Esophagus squamous epithelium (tissue), 5 donors: Measurements from ENCODE around the gene EMC10. TPM values are rescaled to one million over a fixed set of nuclear protein-coding genes. Genes with fewer than 3 reads are reported as not detected.

ENCODE experiments used
- DNase-seq: peaks from one replicate; lab custom pipeline; 2025; lab: John Stamatoyannopoulos, UW
- H3K27ac ChIP-seq, 4 donors: fragments of 200-600 bp; sonication (generic); one replicate each; pipeline ENCODE4 v1.5.1; 2016 to 2019; ENCODE audit warnings: mild to moderate bottlenecking in 1 of 4
- H3K27me3 ChIP-seq, 4 donors: fragments of 200-600 bp; sonication (generic); 1 replicate in 3 of 4; 2 replicates in 1 of 4; pipeline versions ENCODE4 v1.5.1 to v1.6.0; 2017 to 2021; ENCODE audit warnings: antibody characterized with exemption in 1 of 4
- H3K36me3 ChIP-seq, 3 donors: fragments of 200-600 bp; sonication (generic); one replicate each; pipeline ENCODE4 v1.5.1; 2016 to 2019
- H3K4me1 ChIP-seq, 3 donors: fragments of 200-600 bp; sonication (generic); one replicate each; pipeline ENCODE4 v1.5.1; 2017 to 2019
- H3K4me3 ChIP-seq, 4 donors: fragments of 200-600 bp; sonication (generic); 1 replicate in 3 of 4; 2 replicates in 1 of 4; pipeline ENCODE4 v1.5.1; 2016 to 2019; ENCODE audit warnings: mild to moderate bottlenecking in 2 of 4, moderate library complexity in 1 of 4
- H3K9me3 ChIP-seq, 3 donors: fragments of 200-600 bp; sonication (generic); one replicate each; pipeline ENCODE4 v1.5.1; 2016 to 2019
- POLR2A ChIP-seq, 4 donors: fragments of 450-650 bp; IDR thresholded peaks; one replicate each; pipeline ENCODE4 v1.6.1; 2017; ENCODE audit warnings: antibody characterized with exemption in 4 of 4, mild to moderate bottlenecking in 4 of 4, moderate library complexity in 3 of 4
- WGBS, 2 donors: methylation state at CpG; one replicate each; pipeline ENCODE4 v1.1.5; 2018; 5-methylcytosine and 5-hydroxymethylcytosine counted together
- intact Hi-C: fragments of 100-400 bp; cut with DNase I; formaldehyde crosslinking; loops from one replicate; pipeline ENCODE4 v1.15.0; 2022
- total RNA-seq, 4 donors: library from RNA; depleted of rRNA; stranded (reverse); fragments of >200 nt; gene quantifications; one replicate each; pipeline ENCODE4 v1.1.0, GENCODE V29; 2016
- TF ChIP-seq, protein P1 (sequence below), 6 experiments: fragments of 450-650 bp in 4 of 6; fragments of 200-600 bp in 2 of 6; sonication (generic) in 2 of 6; IDR thresholded peaks; one replicate each; pipeline ENCODE4 v1.5.1; 2016 to 2019; ENCODE audit warnings: antibody characterized with exemption in 6 of 6, mild to moderate bottlenecking in 4 of 6, moderate library complexity in 4 of 6
- donor health status: DM: yes; HTN: yes; CAD: no.

The EMC10 gene
- total RNA-seq, 4 donors from 2014 or later: 50.2 to 76.1 (median 59.7) TPM

DNA sequence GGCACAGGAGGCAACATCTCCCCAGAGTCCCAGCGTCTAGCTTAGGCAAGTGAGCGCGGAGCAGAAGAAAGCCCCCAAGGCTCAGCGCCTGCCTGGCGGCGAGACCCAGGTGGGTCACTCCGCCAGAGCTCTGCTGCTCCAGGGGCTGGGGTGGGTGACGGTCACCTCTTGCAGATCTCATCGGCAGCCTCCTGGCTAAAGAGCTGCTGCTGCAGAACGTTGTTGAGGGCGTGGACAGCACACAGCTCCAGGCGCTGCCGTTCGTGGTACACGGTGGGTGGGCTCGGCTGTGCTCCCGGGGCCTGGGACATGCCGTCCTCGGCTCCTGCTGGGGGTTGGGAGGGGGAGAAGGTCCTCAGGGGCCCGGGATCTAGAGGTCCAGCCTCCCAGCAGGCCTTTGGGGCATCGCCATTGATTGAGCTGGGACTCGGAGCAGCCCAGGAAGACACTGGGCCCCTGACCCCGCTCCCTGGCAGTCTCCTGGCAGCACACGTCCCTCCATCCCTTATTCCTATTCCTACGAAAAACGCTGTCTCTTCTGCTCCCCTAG lies 33.9 kb downstream of the EMC10 start:
- intact Hi-C loops: no loop called here
- WGBS, 2 donors: 68 to 84% methylated on average over 6 to 10 of the region's 26 CpGs

DNA sequence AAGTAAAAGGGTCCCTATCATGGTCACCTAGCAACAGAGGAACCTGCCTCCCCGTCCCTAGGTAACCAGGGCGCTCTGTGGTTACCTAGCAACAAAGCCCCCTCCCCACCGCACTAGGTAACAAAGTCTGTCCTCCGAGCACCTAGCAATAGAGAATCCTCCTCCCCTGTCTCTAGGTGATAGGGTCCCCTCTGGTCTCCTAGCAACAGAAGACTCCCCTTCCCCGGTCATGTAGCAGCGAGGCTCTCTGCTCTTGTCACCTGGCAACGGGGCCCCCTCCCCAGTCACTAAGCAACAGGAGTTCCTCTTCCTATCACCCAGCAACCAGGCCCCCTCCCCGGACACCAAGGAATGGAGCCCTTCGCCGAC lies 34.4 kb downstream of the EMC10 start:
- TF ChIP-seq, protein P1, sequence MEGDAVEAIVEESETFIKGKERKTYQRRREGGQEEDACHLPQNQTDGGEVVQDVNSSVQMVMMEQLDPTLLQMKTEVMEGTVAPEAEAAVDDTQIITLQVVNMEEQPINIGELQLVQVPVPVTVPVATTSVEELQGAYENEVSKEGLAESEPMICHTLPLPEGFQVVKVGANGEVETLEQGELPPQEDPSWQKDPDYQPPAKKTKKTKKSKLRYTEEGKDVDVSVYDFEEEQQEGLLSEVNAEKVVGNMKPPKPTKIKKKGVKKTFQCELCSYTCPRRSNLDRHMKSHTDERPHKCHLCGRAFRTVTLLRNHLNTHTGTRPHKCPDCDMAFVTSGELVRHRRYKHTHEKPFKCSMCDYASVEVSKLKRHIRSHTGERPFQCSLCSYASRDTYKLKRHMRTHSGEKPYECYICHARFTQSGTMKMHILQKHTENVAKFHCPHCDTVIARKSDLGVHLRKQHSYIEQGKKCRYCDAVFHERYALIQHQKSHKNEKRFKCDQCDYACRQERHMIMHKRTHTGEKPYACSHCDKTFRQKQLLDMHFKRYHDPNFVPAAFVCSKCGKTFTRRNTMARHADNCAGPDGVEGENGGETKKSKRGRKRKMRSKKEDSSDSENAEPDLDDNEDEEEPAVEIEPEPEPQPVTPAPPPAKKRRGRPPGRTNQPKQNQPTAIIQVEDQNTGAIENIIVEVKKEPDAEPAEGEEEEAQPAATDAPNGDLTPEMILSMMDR (IDR thresholded peaks at IDR 0.05): no peak
- no peak for TF ChIP-seq POLR2A (IDR thresholded peaks at IDR 0.05)
- H3K27ac ChIP-seq: peak overlapping the region; percentile 83 to 93 (median 87)
- DNase-seq: no peak
- H3K4me3 ChIP-seq: peak overlapping the region; percentile 65 to 90 (median 74)
- H3K36me3 ChIP-seq: peaks cover 0 to 13% (median 0%) of the 10 kb centered on the region in 3 donors
- no peaks in the 10 kb centered on the region for H3K9me3 ChIP-seq
- peaks cover 7 to 25% (median 8%) of the 10 kb centered on the region in 3 donors for H3K4me1 ChIP-seq
- 0 to 3% methylated on average over 5 to 8 of the region's 10 CpGs for WGBS, 2 donors
- H3K27me3 ChIP-seq: peaks cover 0 to 14% (median 0%) of the 10 kb centered on the region in 4 donors
- intact Hi-C loops: no loop called here

More for the DNA sequence above, 33.9 kb downstream of the EMC10 start:
- DNase-seq: no peak
- TF ChIP-seq POLR2A (IDR thresholded peaks at IDR 0.05): no peak
- TF ChIP-seq, protein P1 (IDR thresholded peaks at IDR 0.05): no peak
- Histone ChIP-seq H3K27ac (peak overlapping the region; percentile 83 to 93 (median 87)), H3K9me3 (no peaks in the 10 kb centered on the region), H3K27me3 (peaks cover 0 to 14% (median 0%) of the 10 kb centered on the region in 4 donors), H3K36me3 (peaks cover 0 to 16% (median 0%) of the 10 kb centered on the region in 3 donors), H3K4me1 (peaks cover 7 to 25% (median 8%) of the 10 kb centered on the region in 3 donors), H3K4me3 (peak overlapping the region; percentile 65 to 90 (median 74))

DNA sequence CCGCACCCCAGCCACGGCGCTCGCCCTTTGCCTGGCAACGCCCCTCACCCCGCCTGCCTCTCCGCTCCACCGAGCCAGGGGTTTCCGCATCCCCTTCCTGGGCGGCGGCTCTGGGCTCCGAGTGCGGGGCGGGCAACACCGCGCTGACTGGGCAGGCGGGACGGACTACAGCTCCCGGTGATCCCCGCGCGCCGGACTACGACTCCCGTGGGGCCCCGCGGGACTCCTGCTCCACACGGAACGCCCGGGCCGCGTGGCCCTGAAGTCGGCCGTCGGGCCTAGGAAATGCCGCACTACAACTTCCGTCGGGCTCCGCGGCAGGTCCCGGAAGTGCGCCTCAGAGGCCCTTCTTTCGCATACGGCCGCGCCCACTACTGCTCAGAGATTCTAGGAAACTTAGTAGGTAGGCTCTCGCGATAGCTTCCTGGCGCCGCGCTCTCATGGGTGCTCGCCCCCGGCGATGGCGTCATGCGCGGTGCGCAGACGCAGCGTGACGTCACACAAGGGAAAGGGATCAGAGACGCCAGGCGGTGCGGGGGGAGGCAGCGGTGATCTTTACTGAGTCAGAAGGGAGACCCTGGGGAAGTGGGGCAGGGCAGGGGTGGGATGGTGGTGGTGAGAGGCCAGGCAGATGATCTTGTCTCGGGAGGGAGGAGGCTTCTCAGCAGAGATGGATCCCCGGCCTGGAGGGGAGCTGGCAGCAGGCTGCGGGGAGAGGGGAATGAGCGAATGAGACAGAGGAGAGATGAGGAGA lies 34.9 kb downstream of the EMC10 start, which contains the start of gene JOSD2:
Gene JOSD2, minus strand, starts transcription at position 123 of the 754 bp plus-strand sequence. CDS start 760 bp downstream, outside the sequence.
- TF ChIP-seq POLR2A (IDR thresholded peaks at IDR 0.05): peak in 3 of 4 donors; percentile 8 to 64 (median 42)
- TF ChIP-seq, protein P1 (IDR thresholded peaks at IDR 0.05): peak in 2 of 6 experiments; percentile 12 to 39
- 4 to 6% methylated on average over 13 to 14 of the region's 69 CpGs for WGBS, 2 donors
- peak; percentile 96 for DNase-seq
- Histone ChIP-seq H3K27me3 (peaks cover 0 to 18% (median 0%) of the 10 kb centered on the region in 4 donors), H3K9me3 (no peaks in the 10 kb centered on the region), H3K27ac (peak within 1 kb of the TSS; percentile 83 to 93 (median 87)), H3K4me1 (peaks cover 7 to 25% (median 8%) of the 10 kb centered on the region in 3 donors), H3K4me3 (peak within 1 kb of the TSS; percentile 65 to 90 (median 74)), H3K36me3 (peaks cover 0 to 7% (median 0%) of the 10 kb centered on the region in 3 donors)
- intact Hi-C loops: no loop called here

DNA sequence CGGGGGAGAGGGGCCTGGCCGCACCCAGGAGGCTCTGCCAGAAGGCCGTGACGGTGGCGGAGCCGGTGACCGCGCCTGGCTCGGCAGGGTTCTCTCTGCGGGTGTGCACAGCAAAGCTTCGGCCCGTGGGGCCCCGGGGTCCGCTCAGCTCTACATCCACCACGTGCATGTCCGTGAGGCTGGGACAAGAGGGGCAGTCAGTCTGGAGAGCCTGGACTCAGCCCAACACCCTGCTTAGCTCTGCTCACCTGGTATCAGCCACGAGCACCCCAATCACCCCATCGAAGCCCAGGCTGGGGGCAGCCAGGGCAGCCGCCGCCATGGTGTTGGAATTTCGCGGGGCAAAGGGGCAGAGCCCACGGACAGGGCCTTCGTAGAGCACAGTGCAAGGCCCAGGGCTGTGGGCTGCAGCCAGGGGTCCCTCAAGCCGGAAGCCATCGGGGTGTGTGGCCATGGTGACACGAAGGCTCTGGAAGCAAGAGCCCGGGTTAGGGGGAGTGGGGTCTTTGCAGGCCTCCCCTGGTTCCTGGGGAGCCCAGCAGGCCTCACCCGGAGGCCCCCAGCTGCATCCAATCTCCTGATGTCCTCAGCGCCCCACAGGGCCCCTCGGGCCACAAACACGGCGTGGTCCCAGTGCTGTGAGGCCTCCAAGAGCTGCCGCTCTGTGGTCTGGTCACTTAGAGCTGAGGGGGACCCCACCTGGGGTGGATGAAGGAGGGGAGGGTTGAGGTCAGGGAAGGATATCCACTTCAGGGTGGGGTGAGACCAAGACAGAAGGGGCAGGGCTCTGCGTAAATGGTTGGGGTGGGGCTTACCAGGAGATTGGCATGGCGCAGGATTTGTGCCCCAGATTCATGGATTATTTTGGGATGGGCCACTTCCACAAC lies 36.0 kb downstream of the EMC10 start:
- 89 to 91% methylated on average over 3 to 9 of the region's 36 CpGs for WGBS, 2 donors
- H3K4me3 ChIP-seq: peak overlapping the region in 2 of 4 donors; percentile 81 to 90
- intact Hi-C loops: no loop called here

More for the DNA sequence above, 36.0 kb downstream of the EMC10 start:
- TF ChIP-seq, protein P1 (IDR thresholded peaks at IDR 0.05): no peak
- TF ChIP-seq POLR2A (IDR thresholded peaks at IDR 0.05): no peak
- no peak for DNase-seq
- Histone ChIP-seq H3K9me3 (no peaks in the 10 kb centered on the region), H3K27me3 (peaks cover 0 to 22% (median 0%) of the 10 kb centered on the region in 4 donors), H3K36me3 (peaks cover 0 to 5% (median 0%) of the 10 kb centered on the region in 3 donors), H3K27ac (peak overlapping the region in 1 of 4 donors; percentile 90), H3K4me1 (peaks cover 7 to 25% (median 8%) of the 10 kb centered on the region in 3 donors)
